GM18951 (cell line): ENCODE data around the gene ZNF32.

ENCODE experiments used
- POLR2A ChIP-seq: IDR thresholded peaks from 4 replicates; pipeline ENCODE4 v1.6.1; 2011; ENCODE audit warnings: mild to moderate bottlenecking; ENCODE audit not compliant: insufficient read length, insufficient read depth; ENCODE audit errors: extremely low read depth
- in situ Hi-C: fragments of 300-500 bp; cut with MboI; formaldehyde crosslinking; loops from one replicate; pipeline ENCODE4 v1.12.0; 2022; ENCODE audit warnings: low sequenced_read_pairs, mixed read lengths, inconsistent platforms; ENCODE audit not compliant: unreplicated experiment

ZNF32 gene

DNA sequence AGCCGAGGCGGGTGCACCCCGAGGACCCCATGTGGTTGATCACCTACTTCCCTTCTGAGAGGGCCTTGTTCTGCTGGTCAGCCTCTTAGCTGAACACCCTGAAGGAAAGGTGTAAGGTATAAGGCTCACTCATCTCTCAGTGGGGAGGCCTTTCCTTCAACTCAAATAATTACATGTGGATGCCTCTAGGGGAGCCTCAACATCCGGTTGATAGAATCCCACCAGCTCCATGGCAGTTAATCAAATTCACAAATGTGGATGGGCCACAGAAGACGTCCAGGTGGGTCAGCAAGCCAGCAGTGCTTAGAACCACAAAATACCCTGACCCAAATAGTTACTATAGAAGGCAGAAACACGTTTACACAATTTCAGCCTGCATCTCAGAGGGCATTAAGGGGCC is 37.7 kb upstream of the ZNF32 start:
- TF ChIP-seq POLR2A, result no peak
- in situ Hi-C loops, result no loop called here

DNA sequence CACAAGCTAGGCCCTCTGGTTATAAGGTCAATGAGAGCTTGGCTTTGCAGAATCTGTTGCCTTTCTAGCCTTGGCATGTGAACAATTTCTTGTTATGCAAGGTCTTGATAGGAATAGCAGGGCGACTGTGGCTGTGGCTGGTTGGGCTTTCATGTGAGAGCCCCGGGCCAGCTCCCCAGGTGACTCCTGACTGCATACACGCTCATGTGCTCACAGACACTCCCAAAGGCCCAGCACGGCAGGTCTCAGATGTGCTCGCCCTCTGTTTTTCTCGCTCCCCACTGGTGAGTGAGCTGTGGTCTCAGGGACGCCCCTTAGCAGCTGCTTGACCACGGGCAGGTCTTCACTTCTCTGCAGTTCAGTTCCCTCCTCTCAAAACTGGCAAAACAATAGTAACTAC is 37.1 kb upstream of the ZNF32 start:
- no peak for TF ChIP-seq POLR2A
- in situ Hi-C loops, result no loop called here

DNA sequence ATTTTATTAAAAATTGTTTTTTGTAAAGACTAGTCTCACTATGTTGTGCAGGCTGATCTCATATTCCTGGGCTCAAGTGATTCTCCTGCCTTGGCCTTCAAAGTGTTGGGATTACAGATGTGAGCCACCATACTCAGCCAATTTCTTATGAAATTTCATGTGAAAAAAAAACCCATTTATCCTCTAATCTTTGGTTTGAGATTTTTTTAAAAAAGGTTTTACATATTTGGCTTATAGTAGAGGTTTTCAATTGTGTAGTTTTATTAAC is 35.5 kb upstream of the ZNF32 start:
- in situ Hi-C loops, result no loop called here
- no peak for TF ChIP-seq POLR2A

DNA sequence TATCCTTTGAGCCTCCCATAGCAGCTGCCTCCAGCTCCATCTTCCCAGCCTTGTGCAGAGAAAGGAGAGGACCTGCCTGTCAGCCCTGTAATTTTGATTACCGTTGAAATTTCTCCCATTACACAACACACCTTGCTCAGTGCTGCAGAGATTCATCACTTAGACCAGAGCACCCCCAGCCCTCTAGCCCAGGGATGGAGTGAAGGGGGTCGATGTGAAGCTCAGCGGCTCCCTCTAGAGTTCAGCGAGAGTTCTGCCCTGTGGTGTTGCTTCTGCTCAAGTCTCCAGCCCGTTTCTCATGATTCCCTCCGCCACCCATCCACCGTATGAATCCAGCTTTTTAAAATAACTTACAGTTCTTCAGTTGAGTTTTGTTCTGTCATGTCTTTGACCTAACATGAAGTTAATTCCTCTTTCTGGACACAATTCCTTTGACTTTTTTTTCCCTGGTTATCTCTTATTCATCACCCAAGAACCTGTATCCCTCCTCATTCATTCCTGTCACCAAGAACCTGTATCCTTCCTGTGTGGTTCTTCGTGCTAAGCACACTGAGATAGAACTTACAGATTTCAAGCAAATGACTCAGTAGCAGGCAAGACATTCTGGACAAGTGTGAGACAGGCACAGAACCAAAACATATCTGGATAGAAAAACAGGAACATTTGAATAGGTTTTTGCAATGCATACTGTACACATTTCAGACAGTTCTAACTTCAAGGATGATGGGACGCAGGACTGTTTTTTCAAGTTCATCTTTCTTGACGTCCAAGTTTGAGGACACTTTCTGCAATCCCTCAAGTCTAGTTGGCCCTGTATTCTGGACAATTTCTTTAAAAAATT is 35.0 kb upstream of the ZNF32 start:
- no peak for TF ChIP-seq POLR2A
- in situ Hi-C loops, result no loop called here

DNA sequence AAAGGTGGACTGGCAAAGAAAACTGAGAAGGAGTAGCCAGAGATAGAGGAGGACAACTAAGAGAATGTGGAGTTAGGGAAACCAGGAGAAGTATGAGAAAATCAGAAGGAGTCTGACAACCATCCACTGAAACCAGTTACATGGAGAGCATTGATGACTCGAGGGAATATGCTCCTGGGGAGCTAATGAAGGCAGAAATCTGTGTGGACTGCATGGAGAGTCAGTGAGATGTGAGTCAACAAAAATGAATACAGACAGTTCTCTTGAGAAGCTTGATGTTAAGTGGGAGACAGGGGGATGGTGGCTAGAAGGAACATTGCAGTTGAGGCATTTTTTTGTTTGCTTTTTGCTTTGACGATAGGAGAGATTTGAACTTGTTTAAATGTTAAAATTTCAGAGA is 34.3 kb upstream of the ZNF32 start:
- no peak for TF ChIP-seq POLR2A
- in situ Hi-C loops, result no loop called here

DNA sequence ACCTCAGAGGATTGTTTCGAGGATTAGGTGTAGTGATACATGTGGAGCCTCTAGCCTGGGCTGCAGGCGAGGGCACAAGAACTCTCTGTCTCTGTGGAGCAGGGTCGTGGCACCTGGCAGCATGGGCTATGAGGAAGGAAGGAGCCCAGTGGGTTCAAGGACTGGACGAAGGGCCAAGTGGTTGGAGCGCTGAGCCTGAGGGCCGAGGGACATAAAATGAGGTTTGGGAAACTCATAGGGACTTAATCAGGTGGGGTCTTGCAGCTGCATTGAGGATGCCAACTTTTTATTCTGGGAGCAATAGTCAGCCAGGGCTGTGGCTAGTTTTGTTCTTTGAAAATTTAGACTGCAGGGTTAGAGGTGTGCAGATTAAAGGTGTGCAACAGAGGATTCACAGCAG is 33.0 kb upstream of the ZNF32 start:
- in situ Hi-C loops, result no loop called here
- TF ChIP-seq POLR2A, result no peak

DNA sequence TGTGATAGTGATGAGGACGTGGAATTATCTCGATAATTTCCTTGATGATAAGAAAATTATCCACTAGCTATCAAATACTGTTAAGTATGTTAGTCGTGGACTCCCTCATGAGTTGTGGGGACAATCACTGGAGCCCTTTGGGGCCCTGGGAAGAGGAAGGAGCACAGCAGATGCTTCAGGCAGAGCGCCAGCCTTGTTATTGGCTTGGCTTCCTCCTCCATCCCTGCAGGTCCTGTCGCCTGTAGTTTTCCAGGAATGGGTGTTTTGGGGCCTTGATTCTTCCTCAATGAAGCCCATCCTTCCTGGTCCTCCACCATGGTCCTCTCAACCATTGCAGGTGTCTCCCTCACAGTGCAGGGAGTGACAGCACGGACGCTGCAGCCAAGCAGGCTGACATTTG is 32.5 kb upstream of the ZNF32 start:
- in situ Hi-C loops, result no loop called here

DNA sequence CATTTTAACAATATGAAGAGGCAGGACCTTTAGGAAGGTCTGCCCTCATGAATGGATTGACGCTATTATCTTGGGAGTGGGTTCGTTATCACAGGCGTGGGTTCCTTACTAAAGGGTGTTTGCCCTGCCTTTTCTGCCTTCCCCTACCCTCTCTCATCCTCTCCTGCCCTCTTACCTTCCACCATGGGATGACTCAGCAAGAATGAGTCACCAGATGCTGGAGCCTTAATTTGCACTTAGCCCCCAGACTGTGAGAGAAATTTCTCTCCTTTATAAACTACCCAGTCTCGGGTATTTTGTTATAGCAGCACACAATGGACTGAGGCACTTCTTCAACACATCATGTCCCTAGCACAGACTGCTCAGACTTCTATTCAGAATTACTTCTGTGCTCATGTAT is 31.4 kb upstream of the ZNF32 start:
- TF ChIP-seq POLR2A, result no peak
- in situ Hi-C loops, result no loop called here

More for the DNA sequence above, 32.5 kb upstream of the ZNF32 start:
- TF ChIP-seq POLR2A, result no peak

DNA sequence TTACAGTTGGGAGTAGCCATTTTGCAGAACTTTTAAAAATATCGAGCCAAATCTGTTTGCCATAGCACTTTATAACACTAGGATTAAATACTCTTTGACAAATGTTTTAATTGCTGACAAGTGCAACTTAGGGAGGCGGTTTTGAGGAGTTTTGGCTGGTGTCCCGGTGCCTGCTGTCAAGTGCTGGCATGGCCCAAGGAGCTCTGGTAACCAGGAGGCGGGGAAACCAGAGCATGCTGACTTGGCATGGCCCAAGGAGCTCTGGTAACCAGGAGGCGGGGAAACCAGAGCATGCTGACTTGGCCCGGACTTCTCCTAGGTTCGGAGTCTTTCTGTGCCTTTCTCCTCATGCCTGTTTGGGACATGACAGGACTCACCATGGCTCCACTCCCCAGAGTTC is 30.8 kb upstream of the ZNF32 start:
- in situ Hi-C loops, result no loop called here

DNA sequence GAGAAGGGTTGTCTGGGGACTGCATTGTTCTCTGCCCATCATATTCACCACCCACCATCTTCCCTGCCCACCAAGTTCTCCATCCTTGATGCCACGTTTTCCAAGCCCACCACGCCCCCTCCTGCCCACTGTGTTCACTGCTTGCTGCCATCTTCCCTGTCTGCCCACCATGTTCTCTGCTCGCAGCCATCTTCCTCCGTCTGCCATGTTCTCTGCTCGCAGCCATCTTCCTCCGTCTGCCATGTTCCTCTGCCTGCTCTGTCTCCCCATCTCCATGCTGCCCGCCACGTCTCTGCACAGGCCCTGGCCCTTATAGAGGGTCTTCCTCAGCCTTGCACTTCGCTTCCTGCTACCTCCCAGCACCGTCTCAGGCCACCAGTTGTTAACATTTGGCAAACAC is 30.0 kb upstream of the ZNF32 start:
- in situ Hi-C loops, result no loop called here
- no peak for TF ChIP-seq POLR2A

More for the DNA sequence above, 30.8 kb upstream of the ZNF32 start:
- TF ChIP-seq POLR2A, result no peak

DNA sequence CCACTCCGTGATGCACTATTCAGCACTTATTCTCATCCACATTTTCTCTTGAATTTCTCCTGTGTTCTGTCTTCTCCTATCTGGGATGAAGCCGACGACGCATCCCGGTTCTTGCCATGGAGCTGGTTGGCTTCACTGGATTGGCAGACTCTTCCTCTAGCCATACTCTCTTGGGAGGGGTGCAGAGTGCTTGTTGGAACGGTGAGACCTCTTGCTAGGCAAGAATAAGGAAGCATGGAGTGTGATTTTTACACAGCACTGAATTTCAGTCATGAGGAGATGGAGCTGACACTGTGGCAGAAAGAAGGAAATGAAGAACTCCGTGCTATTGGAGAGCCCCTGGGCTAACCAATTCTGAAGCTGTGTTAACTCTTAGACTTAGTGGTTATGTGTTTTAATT is 28.2 kb upstream of the ZNF32 start:
- TF ChIP-seq POLR2A, result no peak
- in situ Hi-C loops, result no loop called here

DNA sequence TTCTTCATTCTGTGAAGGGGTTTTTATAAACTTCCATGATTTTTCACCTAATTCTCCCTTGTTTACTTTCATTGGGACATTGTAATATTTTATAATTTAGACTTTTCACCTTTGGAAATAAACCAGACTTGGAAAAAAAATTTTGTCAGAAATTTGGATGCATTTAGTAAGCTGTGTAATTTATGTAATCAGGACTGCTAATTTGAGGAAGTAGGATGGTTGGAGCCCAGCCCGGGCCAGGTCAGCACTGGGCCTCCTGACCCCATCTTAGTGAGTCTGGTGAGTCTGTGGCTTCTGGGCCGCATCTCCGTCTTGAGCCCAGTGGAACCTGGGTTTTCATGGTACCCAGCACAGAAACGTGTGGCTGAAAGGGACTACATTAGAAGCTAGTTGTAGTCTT is 27.6 kb upstream of the ZNF32 start:
- in situ Hi-C loops, result no loop called here
- TF ChIP-seq POLR2A, result no peak

DNA sequence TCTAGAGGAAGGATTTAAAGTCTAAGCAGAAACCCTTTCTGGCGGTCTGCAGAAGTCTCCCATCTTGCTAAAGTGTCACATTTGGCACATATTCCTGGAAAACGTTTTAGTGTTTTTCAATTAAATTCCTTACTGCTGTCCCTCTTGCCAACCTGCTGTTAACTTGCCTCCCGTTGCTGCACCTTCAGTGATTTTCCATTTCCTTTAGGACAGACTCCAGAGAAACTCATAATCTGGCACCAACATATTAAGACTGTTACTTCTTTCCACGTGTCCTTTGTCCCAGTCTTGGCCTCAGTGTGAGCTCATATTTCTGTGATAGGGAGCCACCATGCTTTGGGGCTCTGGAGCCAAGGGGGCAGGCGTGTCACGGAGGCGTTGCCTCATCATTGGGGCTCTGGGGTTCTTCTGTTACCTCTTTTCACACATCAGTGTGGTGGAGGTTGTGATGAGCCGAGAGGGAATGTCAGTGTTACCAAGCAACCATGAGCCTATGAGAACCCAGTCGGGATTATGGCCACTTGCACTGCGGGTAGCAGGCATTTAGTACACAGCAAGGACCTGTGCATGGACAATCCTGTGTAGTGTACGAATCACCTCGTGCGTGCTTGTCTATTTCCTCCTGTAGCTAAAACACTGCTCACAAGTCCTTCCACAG is 26.0 kb upstream of the ZNF32 start:
- TF ChIP-seq POLR2A, result no peak
- in situ Hi-C loops, result loop anchor here (25.0 kb wide), 2 partner anchors 688 to 1188 kb away; no protein-coding TSS in a partner anchor

DNA sequence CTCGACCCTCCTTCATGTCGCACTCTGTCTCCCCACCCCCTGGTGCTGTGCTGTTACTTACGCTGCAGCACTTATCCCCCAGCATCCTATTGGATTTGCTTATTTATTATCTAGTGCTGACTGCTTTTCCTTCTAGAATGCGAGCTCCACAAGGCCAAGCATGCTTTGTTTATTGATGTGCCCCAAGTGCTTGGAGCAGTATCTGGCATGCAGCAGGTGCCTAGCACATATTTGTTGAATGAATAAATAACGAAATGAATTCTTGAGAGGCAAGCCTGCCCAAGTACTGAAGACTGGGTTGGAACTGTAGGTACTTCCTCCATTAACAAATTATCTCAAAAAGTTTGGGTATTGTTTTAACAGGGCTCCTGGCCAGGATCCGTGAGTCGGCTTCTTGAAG is 24.8 kb upstream of the ZNF32 start:
- in situ Hi-C loops, result loop anchor here (25.0 kb wide), 2 partner anchors 689 to 1189 kb away; no protein-coding TSS in a partner anchor
- no peak for TF ChIP-seq POLR2A

DNA sequence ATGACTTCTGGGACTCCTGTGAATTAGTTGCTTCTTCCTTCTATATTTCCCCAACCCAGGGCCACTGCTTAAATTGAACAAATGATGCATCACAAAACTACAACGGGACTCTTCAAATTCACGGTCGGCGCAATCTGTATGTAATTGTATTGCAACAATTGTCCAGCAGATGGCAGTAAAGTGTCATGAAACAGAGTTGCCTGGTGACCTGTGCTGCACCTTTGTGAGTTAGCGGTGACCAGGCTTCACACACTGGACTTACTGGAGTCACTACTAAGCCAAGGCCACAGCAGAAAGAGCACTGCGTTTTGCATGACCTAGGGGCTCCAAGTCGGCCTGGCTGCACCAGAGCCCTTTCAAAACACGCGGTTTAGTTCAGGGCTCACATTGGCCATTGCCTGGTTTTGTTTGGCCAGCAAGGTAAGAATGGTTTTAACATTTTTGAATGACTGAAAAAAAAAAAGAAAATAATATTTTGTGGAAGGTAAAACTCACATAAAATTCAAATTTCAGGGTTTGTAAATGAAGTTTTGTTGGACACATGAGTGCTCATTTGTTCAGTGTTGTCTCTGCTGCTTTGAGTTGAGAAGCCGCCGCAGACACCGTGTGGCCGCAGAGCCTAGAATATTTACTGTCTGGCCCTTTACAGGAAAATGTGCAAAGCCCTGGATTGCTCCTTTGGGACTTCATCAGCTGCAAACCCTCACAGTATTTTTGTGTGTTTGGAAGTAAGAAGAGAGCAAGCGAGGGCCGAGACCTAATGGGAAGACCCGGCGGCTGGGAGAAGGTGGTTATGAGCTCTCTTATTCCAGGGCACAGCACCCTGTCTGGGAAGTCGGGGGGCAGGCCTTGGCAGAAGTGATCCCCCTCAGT is 23.2 kb upstream of the ZNF32 start:
- in situ Hi-C loops, result loop anchor here (25.0 kb wide), 2 partner anchors 690 to 1190 kb away; no protein-coding TSS in a partner anchor

More for the DNA sequence above, 23.2 kb upstream of the ZNF32 start:
- TF ChIP-seq POLR2A, result no peak
